BLaER1 (cell line): ENCODE measurements around the gene HHAT.

Experiments used
- H3K27ac ChIP-seq: shearing (Covaris generic); formaldehyde crosslinking; 2 replicates; pipeline ENCODE4 v1.8.1; 2022
- H3K27me3 ChIP-seq: shearing (Covaris generic); formaldehyde crosslinking; 2 replicates; pipeline ENCODE4 v1.8.1; 2022
- H3K36me3 ChIP-seq: shearing (Covaris generic); formaldehyde crosslinking; 2 replicates; pipeline ENCODE4 v1.8.1; 2022
- H3K4me1 ChIP-seq: shearing (Covaris generic); formaldehyde crosslinking; 2 replicates; pipeline ENCODE4 v1.8.1; 2022
- H3K4me2 ChIP-seq: shearing (Covaris generic); formaldehyde crosslinking; 2 replicates; pipeline ENCODE4 v1.8.1; 2022
- H3K4me3 ChIP-seq: shearing (Covaris generic); formaldehyde crosslinking; 2 replicates; pipeline ENCODE4 v1.8.1; 2022
- H3K9ac ChIP-seq: shearing (Covaris generic); formaldehyde crosslinking; 2 replicates; pipeline ENCODE4 v1.8.1; 2022
- H3K9me3 ChIP-seq: shearing (Covaris generic); formaldehyde crosslinking; 2 replicates; pipeline ENCODE4 v1.8.1; 2022
- H4K20me1 ChIP-seq: shearing (Covaris generic); formaldehyde crosslinking; 2 replicates; pipeline ENCODE4 v1.8.1; 2022
- Cebpa-rat ChIP-seq: shearing (Covaris generic); IDR thresholded peaks from 2 replicates; pipeline ENCODE4 v1.8.1; 2022

HHAT gene

DNA sequence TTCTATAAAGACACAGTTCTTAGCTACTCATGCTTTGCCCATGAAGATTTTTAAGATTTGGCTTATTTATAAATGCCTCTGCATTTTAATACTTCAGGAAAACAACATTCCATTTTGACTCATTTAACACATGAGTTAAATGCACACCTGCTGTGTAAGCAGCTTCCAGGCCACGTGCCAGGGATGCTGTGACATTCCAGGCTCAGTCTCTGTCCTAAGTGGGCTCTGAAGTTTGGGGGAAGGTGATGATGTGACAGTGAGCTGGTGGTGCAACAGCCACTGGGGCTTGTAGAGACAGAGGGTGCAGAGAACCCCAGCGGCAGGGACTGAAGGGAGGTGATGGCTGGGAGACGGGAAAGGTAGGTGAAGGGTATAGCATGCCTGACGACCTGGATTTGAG is 40.7 kb downstream of the HHAT start:
- Histone ChIP-seq H3K27ac (no peak overlapping the region), H3K9me3 (no peaks in the 10 kb centered on the region), H3K4me2 (no peak overlapping the region), H3K4me3 (no peak overlapping the region), H3K36me3 (no peaks in the 10 kb centered on the region), H4K20me1 (no peaks in the 10 kb centered on the region), H3K9ac (no peak overlapping the region), H3K4me1 (no peaks in the 10 kb centered on the region), H3K27me3 (no peaks in the 10 kb centered on the region)
- no peak for TF ChIP-seq Cebpa-rat

DNA sequence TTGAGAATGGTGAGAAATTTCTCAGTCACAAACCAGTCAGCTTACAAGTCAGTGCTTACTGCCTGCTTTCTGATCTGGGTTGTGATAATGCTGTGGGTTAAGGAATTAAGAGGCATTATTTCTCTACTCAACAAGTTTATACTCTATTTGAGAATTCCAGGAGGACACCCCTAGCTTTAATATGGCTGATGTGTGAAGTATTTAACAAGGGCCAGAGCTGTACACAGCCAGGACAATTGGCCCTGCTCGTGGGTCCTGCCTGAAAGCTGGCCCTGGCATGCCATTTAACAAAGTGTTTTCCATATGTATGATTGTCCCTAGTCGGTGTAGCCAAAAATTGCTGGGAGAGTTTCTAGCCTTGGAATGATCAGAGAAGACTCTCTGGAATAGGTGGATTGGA is 43.2 kb downstream of the HHAT start:
- no peaks in the 10 kb centered on the region for H3K36me3 ChIP-seq
- no peak overlapping the region for H3K4me3 ChIP-seq
- TF ChIP-seq Cebpa-rat: no peak
- H3K27me3 ChIP-seq: no peaks in the 10 kb centered on the region
- no peaks in the 10 kb centered on the region for H3K4me1 ChIP-seq
- H3K9me3 ChIP-seq: no peaks in the 10 kb centered on the region
- no peak overlapping the region for H3K4me2 ChIP-seq
- no peak overlapping the region for H3K27ac ChIP-seq
- H3K9ac ChIP-seq: no peak overlapping the region
- no peaks in the 10 kb centered on the region for H4K20me1 ChIP-seq

DNA sequence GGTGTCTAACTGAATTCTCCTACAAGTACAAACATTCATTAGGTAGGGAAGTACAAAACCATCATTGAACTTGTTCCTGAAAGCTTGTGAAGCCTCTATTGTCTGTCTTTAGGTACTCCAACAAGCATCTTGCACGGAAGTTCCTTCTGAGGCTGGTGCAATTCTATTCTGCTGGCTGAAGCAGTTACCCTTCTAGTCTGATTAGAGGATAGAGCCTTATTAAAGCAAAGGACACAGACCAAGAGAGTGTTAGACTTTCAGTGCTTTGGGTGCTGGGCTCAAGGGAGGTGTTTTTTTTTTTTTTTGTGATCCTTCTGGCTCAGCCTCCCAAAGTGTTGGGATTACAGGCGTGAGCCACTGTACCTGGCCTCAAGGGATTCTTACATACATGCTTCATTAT is 43.8 kb downstream of the HHAT start:
- no peak for TF ChIP-seq Cebpa-rat
- H3K36me3 ChIP-seq: no peaks in the 10 kb centered on the region
- H3K27me3 ChIP-seq: no peaks in the 10 kb centered on the region
- no peaks in the 10 kb centered on the region for H3K4me1 ChIP-seq
- H4K20me1 ChIP-seq: no peaks in the 10 kb centered on the region
- H3K4me2 ChIP-seq: no peak overlapping the region
- H3K9ac ChIP-seq: no peak overlapping the region
- H3K4me3 ChIP-seq: no peak overlapping the region
- no peak overlapping the region for H3K27ac ChIP-seq
- no peaks in the 10 kb centered on the region for H3K9me3 ChIP-seq

DNA sequence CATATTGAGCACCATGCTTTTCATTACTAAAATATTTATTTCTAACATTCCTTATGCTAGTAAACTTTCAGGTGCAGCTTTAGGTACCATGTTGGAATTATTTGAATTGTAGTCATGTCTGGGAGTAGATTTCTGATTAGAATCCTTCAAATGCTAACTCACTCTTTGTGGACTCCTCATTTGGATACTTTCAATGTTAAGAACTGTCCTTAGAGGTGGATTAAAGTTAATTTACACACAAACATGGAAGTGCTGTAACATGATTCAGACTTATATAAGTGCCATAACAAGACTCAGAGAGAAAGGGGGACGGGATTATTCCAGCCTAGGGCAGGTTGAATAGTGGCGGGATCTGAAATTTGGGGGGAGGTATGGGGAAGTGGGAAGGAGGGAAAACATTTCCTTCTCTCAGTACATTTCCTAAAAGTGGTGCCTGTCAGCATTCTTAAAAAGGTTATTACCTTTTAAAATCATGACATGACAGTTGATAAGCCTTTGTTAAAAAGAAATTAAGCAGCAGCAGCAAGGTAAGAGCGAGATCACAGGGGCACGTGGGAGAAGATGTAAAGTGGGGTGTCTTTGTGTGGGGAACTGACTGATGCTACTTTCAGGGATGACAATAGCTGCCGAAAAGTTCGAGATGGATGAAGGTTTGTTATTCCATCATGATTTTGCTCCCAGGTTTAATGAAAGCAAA is 44.4 kb downstream of the HHAT start:
- TF ChIP-seq Cebpa-rat: no peak

DNA sequence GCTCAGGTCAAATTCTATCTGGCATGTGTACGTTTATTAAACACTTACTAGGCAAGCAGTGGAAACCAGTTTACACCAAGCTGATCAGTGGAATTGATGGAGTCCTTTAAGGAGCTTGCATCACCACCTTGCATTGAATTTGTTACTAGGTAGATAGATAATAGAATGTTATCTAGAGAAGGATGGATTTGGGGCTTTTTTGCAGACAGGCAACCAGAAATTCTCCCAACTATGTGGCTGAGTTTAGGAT is 44.9 kb downstream of the HHAT start:
- Histone ChIP-seq H3K27me3 (no peaks in the 10 kb centered on the region), H3K4me1 (no peaks in the 10 kb centered on the region), H3K4me2 (no peak overlapping the region), H3K27ac (no peak overlapping the region), H3K36me3 (no peaks in the 10 kb centered on the region), H3K4me3 (no peak overlapping the region), H3K9me3 (no peaks in the 10 kb centered on the region), H3K9ac (no peak overlapping the region), H4K20me1 (no peaks in the 10 kb centered on the region)
- TF ChIP-seq Cebpa-rat: no peak

More for the DNA sequence above, 44.4 kb downstream of the HHAT start:
- H3K36me3 ChIP-seq: no peaks in the 10 kb centered on the region
- no peak overlapping the region for H3K9ac ChIP-seq
- H3K4me1 ChIP-seq: no peaks in the 10 kb centered on the region
- no peaks in the 10 kb centered on the region for H3K9me3 ChIP-seq
- no peaks in the 10 kb centered on the region for H4K20me1 ChIP-seq
- no peak overlapping the region for H3K4me3 ChIP-seq
- no peak overlapping the region for H3K4me2 ChIP-seq
- H3K27me3 ChIP-seq: no peaks in the 10 kb centered on the region
- no peak overlapping the region for H3K27ac ChIP-seq

DNA sequence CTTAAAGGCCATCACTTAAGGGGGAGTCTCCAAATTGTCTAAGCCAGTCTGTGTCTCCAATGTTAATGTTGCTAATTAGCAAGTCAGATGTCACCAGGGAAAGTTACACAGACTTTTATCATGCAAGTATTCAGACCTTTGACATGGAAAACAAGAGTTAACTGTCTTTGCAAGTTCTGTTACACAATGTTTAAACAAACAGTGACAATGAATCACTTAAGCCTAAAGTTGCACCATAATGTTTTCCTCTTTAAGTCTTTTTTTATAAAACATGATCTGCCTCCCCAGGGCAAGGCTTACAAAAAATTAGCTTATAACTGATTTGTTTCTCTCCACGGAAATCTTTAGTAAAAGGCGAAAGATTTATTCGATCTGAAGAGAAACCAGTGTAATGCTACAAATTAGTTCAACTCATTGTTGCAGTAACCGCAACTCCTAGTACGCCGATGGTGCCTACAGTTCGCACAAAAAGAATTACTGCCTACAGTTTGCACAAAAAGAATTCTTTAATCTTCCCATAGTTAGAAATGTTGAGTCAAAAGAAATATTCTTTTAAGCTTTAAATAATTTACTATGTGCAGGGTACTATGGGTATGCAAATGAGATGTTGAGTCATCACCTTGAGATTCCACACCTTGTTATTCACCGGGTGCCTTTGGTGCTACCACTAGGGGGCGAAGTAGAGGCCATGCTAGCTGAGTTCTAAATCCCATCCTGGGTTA is 45.3 kb downstream of the HHAT start:
- Histone ChIP-seq H3K4me2 (no peak overlapping the region), H4K20me1 (no peaks in the 10 kb centered on the region), H3K27ac (no peak overlapping the region), H3K4me3 (no peak overlapping the region), H3K4me1 (no peaks in the 10 kb centered on the region), H3K9ac (no peak overlapping the region), H3K9me3 (no peaks in the 10 kb centered on the region), H3K36me3 (no peaks in the 10 kb centered on the region), H3K27me3 (no peaks in the 10 kb centered on the region)
- TF ChIP-seq Cebpa-rat: no peak

DNA sequence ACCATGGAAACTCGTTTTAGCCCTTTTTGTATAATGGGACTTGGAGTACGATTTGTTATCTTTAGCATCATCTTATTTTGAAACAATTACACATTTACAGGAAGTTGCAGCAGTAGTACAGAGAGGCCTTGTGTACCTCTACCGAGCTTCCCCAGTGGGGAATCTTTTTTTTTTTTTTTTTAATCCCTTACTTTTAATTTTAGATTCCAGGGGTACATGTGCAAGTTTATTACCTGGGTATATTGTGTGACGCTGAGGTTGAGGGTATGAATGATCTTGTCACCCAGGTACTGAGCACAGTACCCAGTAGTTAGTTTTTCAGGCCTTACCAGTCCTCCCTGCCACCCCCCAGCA is 45.9 kb downstream of the HHAT start:
- H3K4me1 ChIP-seq: no peaks in the 10 kb centered on the region
- no peak for TF ChIP-seq Cebpa-rat
- H3K9ac ChIP-seq: no peak overlapping the region
- no peaks in the 10 kb centered on the region for H3K36me3 ChIP-seq
- H3K4me2 ChIP-seq: no peak overlapping the region
- H3K27me3 ChIP-seq: no peaks in the 10 kb centered on the region
- H3K27ac ChIP-seq: no peak overlapping the region
- H4K20me1 ChIP-seq: no peaks in the 10 kb centered on the region
- H3K4me3 ChIP-seq: no peak overlapping the region
- H3K9me3 ChIP-seq: no peaks in the 10 kb centered on the region

DNA sequence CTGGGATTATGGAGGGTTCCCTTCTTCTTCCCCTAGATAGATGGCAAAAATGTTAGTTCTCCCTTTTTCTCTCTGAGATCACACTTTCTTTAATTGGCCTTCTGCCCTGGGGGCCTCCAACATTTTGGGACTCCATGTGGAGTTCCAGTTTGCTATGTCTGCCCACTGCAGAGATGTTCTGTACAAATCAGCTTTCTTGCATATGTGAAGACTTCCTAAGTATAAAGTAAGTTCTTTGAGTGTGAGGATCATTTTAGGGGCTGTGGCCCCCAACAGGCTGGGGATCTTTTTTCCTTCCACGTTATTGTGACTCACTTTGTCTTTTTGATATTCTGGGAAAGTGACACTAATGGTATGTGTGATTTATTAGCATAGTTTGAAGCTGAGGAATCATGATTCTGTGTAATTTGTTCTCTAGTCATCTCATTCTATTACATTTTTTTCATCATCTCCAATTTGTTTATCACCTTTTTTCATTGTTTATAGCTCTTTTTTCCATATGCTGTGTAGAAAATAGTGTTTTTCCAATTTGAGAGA is 48.2 kb downstream of the HHAT start:
- Histone ChIP-seq H3K36me3 (no peaks in the 10 kb centered on the region), H3K9me3 (no peaks in the 10 kb centered on the region), H4K20me1 (no peaks in the 10 kb centered on the region), H3K9ac (no peak overlapping the region), H3K4me1 (no peaks in the 10 kb centered on the region), H3K27ac (no peak overlapping the region), H3K4me3 (no peak overlapping the region), H3K27me3 (no peaks in the 10 kb centered on the region), H3K4me2 (no peak overlapping the region)
- TF ChIP-seq Cebpa-rat: no peak

DNA sequence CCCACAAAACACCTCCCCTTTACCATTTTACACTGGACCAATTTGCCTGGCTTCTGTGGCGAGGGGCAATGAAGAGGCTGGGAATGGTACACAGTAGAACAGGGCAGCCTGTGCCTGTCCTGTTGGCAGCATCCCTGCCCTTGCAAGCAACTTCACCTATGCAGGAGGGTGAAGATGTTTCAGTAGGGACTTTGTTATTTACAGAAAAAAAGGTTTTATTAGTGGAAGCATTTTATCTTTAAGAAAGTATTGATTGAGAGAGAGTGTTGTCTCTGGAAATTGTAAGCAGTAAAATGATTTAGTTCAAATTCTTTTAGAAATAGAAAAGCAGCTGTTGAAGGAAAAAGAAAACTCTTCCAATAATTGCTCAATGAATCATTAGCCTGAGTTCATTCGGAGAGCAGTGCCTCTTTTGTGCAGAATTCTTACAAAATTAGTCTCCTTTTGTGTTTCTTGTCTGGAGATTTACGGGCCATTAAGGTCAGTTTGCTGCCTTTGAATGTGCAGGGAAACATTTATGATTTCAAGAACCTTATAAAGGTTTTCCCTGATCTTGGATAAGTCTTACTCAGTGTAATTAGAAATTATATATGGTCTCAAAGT is 49.1 kb downstream of the HHAT start:
- Histone ChIP-seq H3K9ac (no peak overlapping the region), H3K36me3 (no peaks in the 10 kb centered on the region), H3K4me2 (no peak overlapping the region), H3K27me3 (no peaks in the 10 kb centered on the region), H3K4me3 (no peak overlapping the region), H3K9me3 (no peaks in the 10 kb centered on the region), H4K20me1 (no peaks in the 10 kb centered on the region), H3K27ac (no peak overlapping the region), H3K4me1 (no peaks in the 10 kb centered on the region)
- no peak for TF ChIP-seq Cebpa-rat

DNA sequence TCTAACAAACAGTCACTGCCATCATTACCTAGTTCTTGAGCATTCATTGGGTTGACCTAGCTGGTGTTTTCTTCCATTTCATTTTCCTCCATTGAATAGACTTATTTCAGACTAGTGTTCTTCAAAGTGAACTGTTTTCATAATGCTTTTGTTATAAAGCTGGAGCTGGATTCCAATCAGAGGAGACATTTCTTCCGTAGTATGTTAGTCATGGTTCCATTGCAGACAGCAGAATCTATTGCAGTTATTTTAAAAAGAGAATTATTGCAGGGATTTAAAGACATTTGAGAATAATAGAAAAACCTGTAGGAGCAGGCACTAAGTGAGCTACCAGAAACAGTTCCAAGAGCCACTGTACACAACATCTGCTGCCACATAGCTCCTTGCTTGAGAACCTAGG is 50.0 kb downstream of the HHAT start:
- no peak overlapping the region for H3K4me3 ChIP-seq

More for the DNA sequence above, 50.0 kb downstream of the HHAT start:
- H3K4me2 ChIP-seq: no peak overlapping the region
- H3K36me3 ChIP-seq: no peaks in the 10 kb centered on the region
- H3K27ac ChIP-seq: no peak overlapping the region
- no peaks in the 10 kb centered on the region for H4K20me1 ChIP-seq
- H3K27me3 ChIP-seq: no peaks in the 10 kb centered on the region
- no peak for TF ChIP-seq Cebpa-rat
- H3K4me1 ChIP-seq: no peaks in the 10 kb centered on the region
- no peaks in the 10 kb centered on the region for H3K9me3 ChIP-seq
- H3K9ac ChIP-seq: no peak overlapping the region
